SHP77 (cell line): ENCODE measurements around the gene EIF3K.
"Not testable (repeated sequence)": the region's sequence is repeated elsewhere in the genome, so short reads cannot be mapped to it uniquely, and the experiment has no call there.

Experiments
- DNase-seq, 2 experiments: peaks; one replicate each; lab custom pipeline; 2025; lab: John Stamatoyannopoulos, UW

The EIF3K gene

GRCh38 chr19:38618590-38619360 is at the start of gene EIF3K:
EIF3K (plus strand) TSS chr19:38619188; CDS start chr19:38619269, 81 bp downstream.
- peak; percentile 99 for DNase-seq

GRCh38 chr19:38569368-38569983 is 49.5 kb upstream of the EIF3K start:
- no peak for DNase-seq

GRCh38 chr19:38571682-38572081 is 47.3 kb upstream of the EIF3K start:
- DNase-seq: no peak

GRCh38 chr19:38577826-38578225 is 41.2 kb upstream of the EIF3K start:
- DNase-seq: no peak

GRCh38 chr19:38579304-38579703 is 39.7 kb upstream of the EIF3K start:
- not testable (repeated sequence) for DNase-seq

GRCh38 chr19:38580080-38580479 is 38.9 kb upstream of the EIF3K start:
- DNase-seq: no peak

GRCh38 chr19:38583219-38583984 is 35.6 kb upstream of the EIF3K start:
- DNase-seq: no peak

- no peak for DNase-seq
Measured at GRCh38 chr19:38583985-38584305, 35.0 kb upstream of the EIF3K start.

GRCh38 chr19:38587562-38587961 is 31.4 kb upstream of the EIF3K start:
- DNase-seq: no peak

GRCh38 chr19:38588041-38588440 is 30.9 kb upstream of the EIF3K start:
- DNase-seq: no peak

- no peak for DNase-seq
Measured at GRCh38 chr19:38592940-38593339, 26.0 kb upstream of the EIF3K start.

- peak; percentile 80 to 90 for DNase-seq
Measured at GRCh38 chr19:38596057-38596981, 22.7 kb upstream of the EIF3K start.

- DNase-seq: no peak
Measured at GRCh38 chr19:38597075-38597474, 21.9 kb upstream of the EIF3K start.

GRCh38 chr19:38599722-38600121 is 19.3 kb upstream of the EIF3K start:
- DNase-seq: no peak

- not testable (repeated sequence) for DNase-seq
Measured at GRCh38 chr19:38602856-38603255, 16.1 kb upstream of the EIF3K start.

GRCh38 chr19:38606131-38606530 is 12.9 kb upstream of the EIF3K start:
- no peak for DNase-seq

GRCh38 chr19:38614289-38614688 is 4.7 kb upstream of the EIF3K start:
- DNase-seq: no peak

GRCh38 chr19:38615007-38615581 is 3.9 kb upstream of the EIF3K start:
- DNase-seq: no peak

GRCh38 chr19:38616265-38616664 is 2.7 kb upstream of the EIF3K start:
- no peak for DNase-seq

GRCh38 chr19:38617283-38617763 is 1.7 kb upstream of the EIF3K start:
- no peak for DNase-seq
